WTC11 (cell line): ENCODE results near the gene ULK4. TPM values are rescaled to one million over a fixed set of nuclear protein-coding genes. Genes with fewer than 3 reads are reported as not detected.

Source experiments
- ATAC-seq: fragments of 200-7000 bp; cut with Tn5 transposase; 2 replicates; pipeline ENCODE4 v1.10.0; 2021; ENCODE audit warnings: mild to moderate bottlenecking, moderate library complexity
- CTCF ChIA-PET: fragments of 300-600 bp; sonication (Branson Sonifier 250); formaldehyde crosslinking; loops from one replicate; lab custom pipeline; 2021; ENCODE audit warnings: antibody characterized with exemption; lab: Charles Lee
- POLR2A ChIA-PET: fragments of 350-600 bp; sonication (Branson Sonifier 250); formaldehyde crosslinking; loops from one replicate; lab custom pipeline; 2021; ENCODE audit warnings: antibody characterized with exemption; lab: Charles Lee
- DNase-seq: peaks from one replicate; pipeline ENCODE4 v3.0.0; 2021; ENCODE audit warnings: low spot score
- H3K27ac Mint-ChIP-seq: 2 replicates; pipeline ENCODE4 v1.8.0; 2021; ENCODE audit warnings: mixed read lengths
- H3K27me3 Mint-ChIP-seq: 2 replicates; pipeline ENCODE4 v1.8.0; 2021; ENCODE audit warnings: low read depth, mild to moderate bottlenecking, moderate library complexity, mixed read lengths
- H3K36me3 Mint-ChIP-seq: 2 replicates; pipeline ENCODE4 v1.8.0; 2021; ENCODE audit warnings: mixed read lengths
- H3K4me1 Mint-ChIP-seq: 2 replicates; pipeline ENCODE4 v1.8.0; 2022; ENCODE audit warnings: mixed read lengths
- H3K4me3 Mint-ChIP-seq: 2 replicates; pipeline ENCODE4 v1.8.0; 2021; ENCODE audit warnings: mild to moderate bottlenecking, moderate library complexity, mixed read lengths
- H3K9me3 Mint-ChIP-seq: 2 replicates; pipeline ENCODE4 v1.8.0; 2021; ENCODE audit warnings: mixed read lengths
- CBFB ChIP-seq: sonication (generic); formaldehyde crosslinking; IDR thresholded peaks from 2 replicates; pipeline ENCODE4 v1.8.1; 2022; ENCODE audit warnings: mild to moderate bottlenecking, low read depth, missing genetic modification reagents
- CREM ChIP-seq: sonication (generic); formaldehyde crosslinking; IDR thresholded peaks from 2 replicates; pipeline ENCODE4 v1.8.1; 2022; ENCODE audit warnings: mild to moderate bottlenecking, missing genetic modification reagents, moderate library complexity
- EMX1 ChIP-seq: fragments of 250-450 bp; sonication (Bioruptor Pico); IDR thresholded peaks from 2 replicates; pipeline ENCODE4 v1.8.0; 2021; ENCODE audit warnings: mild to moderate bottlenecking
- GABPB1 ChIP-seq: sonication (generic); formaldehyde crosslinking; IDR thresholded peaks from 2 replicates; pipeline ENCODE4 v1.8.1; 2023; ENCODE audit warnings: mild to moderate bottlenecking, missing genetic modification reagents
- GRHL2 ChIP-seq: fragments of 250-450 bp; sonication (Bioruptor Pico); IDR thresholded peaks from 2 replicates; pipeline ENCODE4 v1.8.0; 2022; ENCODE audit warnings: mild to moderate bottlenecking, moderate library complexity; ENCODE audit not compliant: insufficient replicate concordance, severe bottlenecking
- MYBL2 ChIP-seq: sonication (generic); formaldehyde crosslinking; IDR thresholded peaks from 2 replicates; pipeline ENCODE4 v1.8.1; 2023; ENCODE audit warnings: mild to moderate bottlenecking, moderate library complexity, missing genetic modification reagents
- NR2C2 ChIP-seq: sonication (generic); formaldehyde crosslinking; IDR thresholded peaks from 2 replicates; pipeline ENCODE4 v1.8.0; 2022; ENCODE audit warnings: mild to moderate bottlenecking, missing genetic modification reagents
- RELA ChIP-seq: sonication (generic); formaldehyde crosslinking; IDR thresholded peaks from 2 replicates; pipeline ENCODE4 v1.8.1; 2022; ENCODE audit warnings: missing genetic modification reagents, mild to moderate bottlenecking, borderline replicate concordance
- SMAD4 ChIP-seq: sonication (generic); formaldehyde crosslinking; IDR thresholded peaks from 2 replicates; pipeline ENCODE4 v1.8.0; 2022; ENCODE audit warnings: mild to moderate bottlenecking, missing genetic modification reagents
- SOX15 ChIP-seq: fragments of 250-450 bp; sonication (Bioruptor Pico); IDR thresholded peaks from 2 replicates; pipeline ENCODE4 v1.9.0; 2021; ENCODE audit warnings: mild to moderate bottlenecking
- TCF7 ChIP-seq: sonication (generic); formaldehyde crosslinking; IDR thresholded peaks from 2 replicates; pipeline ENCODE4 v1.8.0; 2022; ENCODE audit warnings: mild to moderate bottlenecking, low read depth, missing genetic modification reagents, moderate library complexity
- total RNA-seq: library from RNA; stranded (reverse); gene quantifications from 3 replicates; pipeline ENCODE4 v1.2.3, GENCODE V29; 2021
- TF ChIP-seq, protein P1 (sequence below): sonication (generic); formaldehyde crosslinking; IDR thresholded peaks from 2 replicates; pipeline ENCODE4 v1.8.1; 2023; ENCODE audit warnings: mild to moderate bottlenecking, missing genetic modification reagents
- TF ChIP-seq, protein P2 (sequence below): fragments of 250-450 bp; sonication (Bioruptor Pico); IDR thresholded peaks from 2 replicates; pipeline ENCODE4 v1.8.0; 2021; ENCODE audit warnings: mild to moderate bottlenecking
- TF ChIP-seq, protein P3 (sequence below): sonication (generic); formaldehyde crosslinking; IDR thresholded peaks from 2 replicates; pipeline ENCODE4 v1.8.0; 2023; ENCODE audit warnings: missing genetic modification reagents, mild to moderate bottlenecking, borderline replicate concordance
- TF ChIP-seq, protein P4 (sequence below): sonication (generic); formaldehyde crosslinking; IDR thresholded peaks from 2 replicates; pipeline ENCODE4 v1.8.1; 2022; ENCODE audit warnings: low read depth, mild to moderate bottlenecking, moderate library complexity, missing genetic modification reagents, borderline replicate concordance
- TF ChIP-seq, protein P5 (sequence below): fragments of 250-450 bp; sonication (Bioruptor Pico); IDR thresholded peaks from 2 replicates; pipeline ENCODE4 v2.1.2; 2022; ENCODE audit warnings: mild to moderate bottlenecking, moderate library complexity
- TF ChIP-seq, protein P6 (sequence below): sonication (generic); formaldehyde crosslinking; IDR thresholded peaks from 2 replicates; pipeline ENCODE4 v1.8.0; 2023; ENCODE audit warnings: missing genetic modification reagents
- TF ChIP-seq, protein P7 (sequence below): sonication (generic); formaldehyde crosslinking; IDR thresholded peaks from 2 replicates; pipeline ENCODE4 v1.8.0; 2022; ENCODE audit warnings: missing genetic modification reagents

ULK4 gene
- total RNA-seq, 1 experiment from 2014 or later = 9.2 TPM

DNA sequence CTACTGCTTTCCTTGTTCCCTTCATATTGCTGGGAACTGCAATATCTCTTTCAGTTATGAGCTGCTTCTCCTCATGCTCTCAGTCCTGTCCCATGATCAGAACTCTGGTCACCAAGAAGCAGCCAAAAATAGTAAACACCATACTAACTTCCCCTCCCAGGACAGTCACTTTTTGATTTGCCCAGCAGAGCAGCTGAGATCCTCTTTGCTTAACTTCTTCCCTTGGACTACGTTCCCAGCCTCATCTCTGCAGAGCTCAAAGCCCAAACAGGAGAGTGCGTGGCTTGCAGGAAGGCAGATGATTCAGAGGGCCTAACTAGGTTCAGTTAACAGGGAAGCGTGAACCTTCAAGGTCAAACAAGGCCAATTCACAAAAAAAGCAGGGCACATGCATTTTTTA lies 609.4 kb downstream of the ULK4 start:
- Mint-ChIP-seq H3K9me3 (no peaks in the 10 kb centered on the region), H3K36me3 (no peaks in the 10 kb centered on the region), H3K27me3 (no peaks in the 10 kb centered on the region), H3K27ac (no peak overlapping the region; the same call in 1 of the 2 replicates), H3K4me1 (no peaks in the 10 kb centered on the region), H3K4me3 (no peak overlapping the region)
- ChIA-PET POLR2A (no interaction called here), CTCF (no interaction called here)
- no peak for DNase-seq
- TF ChIP-seq, protein P1, sequence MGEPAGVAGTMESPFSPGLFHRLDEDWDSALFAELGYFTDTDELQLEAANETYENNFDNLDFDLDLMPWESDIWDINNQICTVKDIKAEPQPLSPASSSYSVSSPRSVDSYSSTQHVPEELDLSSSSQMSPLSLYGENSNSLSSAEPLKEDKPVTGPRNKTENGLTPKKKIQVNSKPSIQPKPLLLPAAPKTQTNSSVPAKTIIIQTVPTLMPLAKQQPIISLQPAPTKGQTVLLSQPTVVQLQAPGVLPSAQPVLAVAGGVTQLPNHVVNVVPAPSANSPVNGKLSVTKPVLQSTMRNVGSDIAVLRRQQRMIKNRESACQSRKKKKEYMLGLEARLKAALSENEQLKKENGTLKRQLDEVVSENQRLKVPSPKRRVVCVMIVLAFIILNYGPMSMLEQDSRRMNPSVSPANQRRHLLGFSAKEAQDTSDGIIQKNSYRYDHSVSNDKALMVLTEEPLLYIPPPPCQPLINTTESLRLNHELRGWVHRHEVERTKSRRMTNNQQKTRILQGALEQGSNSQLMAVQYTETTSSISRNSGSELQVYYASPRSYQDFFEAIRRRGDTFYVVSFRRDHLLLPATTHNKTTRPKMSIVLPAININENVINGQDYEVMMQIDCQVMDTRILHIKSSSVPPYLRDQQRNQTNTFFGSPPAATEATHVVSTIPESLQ = no peak
- TF ChIP-seq, protein P2, sequence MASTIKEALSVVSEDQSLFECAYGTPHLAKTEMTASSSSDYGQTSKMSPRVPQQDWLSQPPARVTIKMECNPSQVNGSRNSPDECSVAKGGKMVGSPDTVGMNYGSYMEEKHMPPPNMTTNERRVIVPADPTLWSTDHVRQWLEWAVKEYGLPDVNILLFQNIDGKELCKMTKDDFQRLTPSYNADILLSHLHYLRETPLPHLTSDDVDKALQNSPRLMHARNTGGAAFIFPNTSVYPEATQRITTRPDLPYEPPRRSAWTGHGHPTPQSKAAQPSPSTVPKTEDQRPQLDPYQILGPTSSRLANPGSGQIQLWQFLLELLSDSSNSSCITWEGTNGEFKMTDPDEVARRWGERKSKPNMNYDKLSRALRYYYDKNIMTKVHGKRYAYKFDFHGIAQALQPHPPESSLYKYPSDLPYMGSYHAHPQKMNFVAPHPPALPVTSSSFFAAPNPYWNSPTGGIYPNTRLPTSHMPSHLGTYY (CRISPR knock-in tag) = no peak
- TF ChIP-seq EMX1 (CRISPR knock-in tag) = no peak
- TF ChIP-seq GABPB1 = no peak
- TF ChIP-seq, protein P3, sequence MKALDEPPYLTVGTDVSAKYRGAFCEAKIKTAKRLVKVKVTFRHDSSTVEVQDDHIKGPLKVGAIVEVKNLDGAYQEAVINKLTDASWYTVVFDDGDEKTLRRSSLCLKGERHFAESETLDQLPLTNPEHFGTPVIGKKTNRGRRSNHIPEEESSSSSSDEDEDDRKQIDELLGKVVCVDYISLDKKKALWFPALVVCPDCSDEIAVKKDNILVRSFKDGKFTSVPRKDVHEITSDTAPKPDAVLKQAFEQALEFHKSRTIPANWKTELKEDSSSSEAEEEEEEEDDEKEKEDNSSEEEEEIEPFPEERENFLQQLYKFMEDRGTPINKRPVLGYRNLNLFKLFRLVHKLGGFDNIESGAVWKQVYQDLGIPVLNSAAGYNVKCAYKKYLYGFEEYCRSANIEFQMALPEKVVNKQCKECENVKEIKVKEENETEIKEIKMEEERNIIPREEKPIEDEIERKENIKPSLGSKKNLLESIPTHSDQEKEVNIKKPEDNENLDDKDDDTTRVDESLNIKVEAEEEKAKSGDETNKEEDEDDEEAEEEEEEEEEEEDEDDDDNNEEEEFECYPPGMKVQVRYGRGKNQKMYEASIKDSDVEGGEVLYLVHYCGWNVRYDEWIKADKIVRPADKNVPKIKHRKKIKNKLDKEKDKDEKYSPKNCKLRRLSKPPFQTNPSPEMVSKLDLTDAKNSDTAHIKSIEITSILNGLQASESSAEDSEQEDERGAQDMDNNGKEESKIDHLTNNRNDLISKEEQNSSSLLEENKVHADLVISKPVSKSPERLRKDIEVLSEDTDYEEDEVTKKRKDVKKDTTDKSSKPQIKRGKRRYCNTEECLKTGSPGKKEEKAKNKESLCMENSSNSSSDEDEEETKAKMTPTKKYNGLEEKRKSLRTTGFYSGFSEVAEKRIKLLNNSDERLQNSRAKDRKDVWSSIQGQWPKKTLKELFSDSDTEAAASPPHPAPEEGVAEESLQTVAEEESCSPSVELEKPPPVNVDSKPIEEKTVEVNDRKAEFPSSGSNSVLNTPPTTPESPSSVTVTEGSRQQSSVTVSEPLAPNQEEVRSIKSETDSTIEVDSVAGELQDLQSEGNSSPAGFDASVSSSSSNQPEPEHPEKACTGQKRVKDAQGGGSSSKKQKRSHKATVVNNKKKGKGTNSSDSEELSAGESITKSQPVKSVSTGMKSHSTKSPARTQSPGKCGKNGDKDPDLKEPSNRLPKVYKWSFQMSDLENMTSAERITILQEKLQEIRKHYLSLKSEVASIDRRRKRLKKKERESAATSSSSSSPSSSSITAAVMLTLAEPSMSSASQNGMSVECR (CRISPR knock-in tag) = no peak
- TF ChIP-seq, protein P4, sequence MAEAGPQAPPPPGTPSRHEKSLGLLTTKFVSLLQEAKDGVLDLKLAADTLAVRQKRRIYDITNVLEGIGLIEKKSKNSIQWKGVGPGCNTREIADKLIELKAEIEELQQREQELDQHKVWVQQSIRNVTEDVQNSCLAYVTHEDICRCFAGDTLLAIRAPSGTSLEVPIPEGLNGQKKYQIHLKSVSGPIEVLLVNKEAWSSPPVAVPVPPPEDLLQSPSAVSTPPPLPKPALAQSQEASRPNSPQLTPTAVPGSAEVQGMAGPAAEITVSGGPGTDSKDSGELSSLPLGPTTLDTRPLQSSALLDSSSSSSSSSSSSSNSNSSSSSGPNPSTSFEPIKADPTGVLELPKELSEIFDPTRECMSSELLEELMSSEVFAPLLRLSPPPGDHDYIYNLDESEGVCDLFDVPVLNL = no peak
- no peak for TF ChIP-seq TCF7
- no peak for TF ChIP-seq SOX15 (CRISPR knock-in tag)
- no peak for TF ChIP-seq GRHL2 (CRISPR knock-in tag)
- TF ChIP-seq MYBL2 (CRISPR knock-in tag) = no peak
- TF ChIP-seq CBFB (CRISPR knock-in tag) = no peak
- TF ChIP-seq, protein P5, sequence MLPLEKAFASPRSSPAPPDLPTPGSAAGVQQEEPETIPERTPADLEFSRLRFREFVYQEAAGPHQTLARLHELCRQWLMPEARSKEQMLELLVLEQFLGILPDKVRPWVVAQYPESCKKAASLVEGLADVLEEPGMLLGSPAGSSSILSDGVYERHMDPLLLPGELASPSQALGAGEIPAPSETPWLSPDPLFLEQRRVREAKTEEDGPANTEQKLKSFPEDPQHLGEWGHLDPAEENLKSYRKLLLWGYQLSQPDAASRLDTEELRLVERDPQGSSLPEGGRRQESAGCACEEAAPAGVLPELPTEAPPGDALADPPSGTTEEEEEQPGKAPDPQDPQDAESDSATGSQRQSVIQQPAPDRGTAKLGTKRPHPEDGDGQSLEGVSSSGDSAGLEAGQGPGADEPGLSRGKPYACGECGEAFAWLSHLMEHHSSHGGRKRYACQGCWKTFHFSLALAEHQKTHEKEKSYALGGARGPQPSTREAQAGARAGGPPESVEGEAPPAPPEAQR (CRISPR knock-in tag) = no peak
- no peak for TF ChIP-seq SMAD4 (CRISPR knock-in tag)
- TF ChIP-seq RELA (CRISPR knock-in tag) = no peak
- no peak for TF ChIP-seq CREM (CRISPR knock-in tag)
- TF ChIP-seq, protein P6, sequence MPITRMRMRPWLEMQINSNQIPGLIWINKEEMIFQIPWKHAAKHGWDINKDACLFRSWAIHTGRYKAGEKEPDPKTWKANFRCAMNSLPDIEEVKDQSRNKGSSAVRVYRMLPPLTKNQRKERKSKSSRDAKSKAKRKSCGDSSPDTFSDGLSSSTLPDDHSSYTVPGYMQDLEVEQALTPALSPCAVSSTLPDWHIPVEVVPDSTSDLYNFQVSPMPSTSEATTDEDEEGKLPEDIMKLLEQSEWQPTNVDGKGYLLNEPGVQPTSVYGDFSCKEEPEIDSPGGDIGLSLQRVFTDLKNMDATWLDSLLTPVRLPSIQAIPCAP (CRISPR knock-in tag) = no peak
- TF ChIP-seq, protein P7, sequence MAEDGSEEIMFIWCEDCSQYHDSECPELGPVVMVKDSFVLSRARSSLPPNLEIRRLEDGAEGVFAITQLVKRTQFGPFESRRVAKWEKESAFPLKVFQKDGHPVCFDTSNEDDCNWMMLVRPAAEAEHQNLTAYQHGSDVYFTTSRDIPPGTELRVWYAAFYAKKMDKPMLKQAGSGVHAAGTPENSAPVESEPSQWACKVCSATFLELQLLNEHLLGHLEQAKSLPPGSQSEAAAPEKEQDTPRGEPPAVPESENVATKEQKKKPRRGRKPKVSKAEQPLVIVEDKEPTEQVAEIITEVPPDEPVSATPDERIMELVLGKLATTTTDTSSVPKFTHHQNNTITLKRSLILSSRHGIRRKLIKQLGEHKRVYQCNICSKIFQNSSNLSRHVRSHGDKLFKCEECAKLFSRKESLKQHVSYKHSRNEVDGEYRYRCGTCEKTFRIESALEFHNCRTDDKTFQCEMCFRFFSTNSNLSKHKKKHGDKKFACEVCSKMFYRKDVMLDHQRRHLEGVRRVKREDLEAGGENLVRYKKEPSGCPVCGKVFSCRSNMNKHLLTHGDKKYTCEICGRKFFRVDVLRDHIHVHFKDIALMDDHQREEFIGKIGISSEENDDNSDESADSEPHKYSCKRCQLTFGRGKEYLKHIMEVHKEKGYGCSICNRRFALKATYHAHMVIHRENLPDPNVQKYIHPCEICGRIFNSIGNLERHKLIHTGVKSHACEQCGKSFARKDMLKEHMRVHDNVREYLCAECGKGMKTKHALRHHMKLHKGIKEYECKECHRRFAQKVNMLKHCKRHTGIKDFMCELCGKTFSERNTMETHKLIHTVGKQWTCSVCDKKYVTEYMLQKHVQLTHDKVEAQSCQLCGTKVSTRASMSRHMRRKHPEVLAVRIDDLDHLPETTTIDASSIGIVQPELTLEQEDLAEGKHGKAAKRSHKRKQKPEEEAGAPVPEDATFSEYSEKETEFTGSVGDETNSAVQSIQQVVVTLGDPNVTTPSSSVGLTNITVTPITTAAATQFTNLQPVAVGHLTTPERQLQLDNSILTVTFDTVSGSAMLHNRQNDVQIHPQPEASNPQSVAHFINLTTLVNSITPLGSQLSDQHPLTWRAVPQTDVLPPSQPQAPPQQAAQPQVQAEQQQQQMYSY (CRISPR knock-in tag) = no peak
- TF ChIP-seq NR2C2 (CRISPR knock-in tag) = no peak
- no peak for ATAC-seq
